ENCODE data around the gene PHPT1.
"Not testable (repeated sequence)": the region's sequence is repeated elsewhere in the genome, so short reads cannot be mapped to it uniquely, and the experiment has no call there.

PHPT1 gene

DNA sequence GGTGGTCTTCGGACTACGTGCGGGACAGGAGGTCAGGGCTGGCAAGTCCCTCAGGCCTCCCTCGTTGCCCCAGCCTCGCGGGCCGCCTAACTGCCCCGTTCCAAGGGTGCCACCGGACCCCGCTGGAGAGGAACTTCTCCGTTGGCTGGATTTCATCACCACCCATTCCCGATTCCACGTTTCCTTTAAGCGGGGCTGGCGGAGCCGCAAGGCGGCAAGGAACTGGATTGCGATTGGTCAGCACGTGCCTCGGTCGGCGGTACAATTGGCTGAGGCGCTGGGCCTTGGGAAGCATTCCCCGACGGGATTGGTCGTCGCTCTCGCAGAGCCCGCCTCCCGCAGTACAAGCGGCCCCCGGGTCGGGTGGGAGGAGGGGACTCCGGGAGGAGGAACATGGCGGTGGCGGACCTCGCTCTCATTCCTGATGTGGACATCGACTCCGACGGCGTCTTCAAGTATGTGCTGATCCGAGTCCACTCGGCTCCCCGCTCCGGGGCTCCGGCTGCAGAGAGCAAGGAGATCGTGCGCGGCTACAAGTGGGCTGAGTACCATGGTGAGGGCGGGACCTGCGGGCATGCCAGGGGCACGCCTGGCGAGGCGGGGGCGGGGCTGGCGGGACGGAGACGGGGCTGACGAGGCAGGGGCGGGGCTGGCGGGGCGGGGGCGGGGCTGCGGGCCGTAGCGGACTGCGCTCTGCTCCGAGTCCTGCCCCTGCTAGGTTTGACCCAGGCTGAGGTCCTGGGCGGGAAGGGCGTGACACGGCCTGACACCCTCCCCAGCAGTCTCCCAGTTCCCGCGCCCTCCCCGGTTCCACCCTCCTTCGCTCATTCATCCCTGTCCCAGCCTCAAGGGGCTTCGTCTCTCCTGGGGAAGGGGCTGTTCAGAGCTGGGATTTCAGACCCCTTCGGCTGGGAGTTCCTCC is at the start of gene PHPT1:
Gene PHPT1 (plus strand): TSS at position 372 of the 922 bp plus-strand sequence. CDS start 22 bp downstream, at position 394.
- TF ChIP-seq, protein P1, sequence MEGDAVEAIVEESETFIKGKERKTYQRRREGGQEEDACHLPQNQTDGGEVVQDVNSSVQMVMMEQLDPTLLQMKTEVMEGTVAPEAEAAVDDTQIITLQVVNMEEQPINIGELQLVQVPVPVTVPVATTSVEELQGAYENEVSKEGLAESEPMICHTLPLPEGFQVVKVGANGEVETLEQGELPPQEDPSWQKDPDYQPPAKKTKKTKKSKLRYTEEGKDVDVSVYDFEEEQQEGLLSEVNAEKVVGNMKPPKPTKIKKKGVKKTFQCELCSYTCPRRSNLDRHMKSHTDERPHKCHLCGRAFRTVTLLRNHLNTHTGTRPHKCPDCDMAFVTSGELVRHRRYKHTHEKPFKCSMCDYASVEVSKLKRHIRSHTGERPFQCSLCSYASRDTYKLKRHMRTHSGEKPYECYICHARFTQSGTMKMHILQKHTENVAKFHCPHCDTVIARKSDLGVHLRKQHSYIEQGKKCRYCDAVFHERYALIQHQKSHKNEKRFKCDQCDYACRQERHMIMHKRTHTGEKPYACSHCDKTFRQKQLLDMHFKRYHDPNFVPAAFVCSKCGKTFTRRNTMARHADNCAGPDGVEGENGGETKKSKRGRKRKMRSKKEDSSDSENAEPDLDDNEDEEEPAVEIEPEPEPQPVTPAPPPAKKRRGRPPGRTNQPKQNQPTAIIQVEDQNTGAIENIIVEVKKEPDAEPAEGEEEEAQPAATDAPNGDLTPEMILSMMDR (conservative IDR thresholded peaks at IDR 0.05; ENCODE audit: low read length), result no peak
- H3K4me3 ChIP-seq (ENCODE audit: low read length), result peak within 1 kb of the TSS; percentile 99
- DNase-seq (ENCODE audit: low read depth), result peak; percentile 99

DNA sequence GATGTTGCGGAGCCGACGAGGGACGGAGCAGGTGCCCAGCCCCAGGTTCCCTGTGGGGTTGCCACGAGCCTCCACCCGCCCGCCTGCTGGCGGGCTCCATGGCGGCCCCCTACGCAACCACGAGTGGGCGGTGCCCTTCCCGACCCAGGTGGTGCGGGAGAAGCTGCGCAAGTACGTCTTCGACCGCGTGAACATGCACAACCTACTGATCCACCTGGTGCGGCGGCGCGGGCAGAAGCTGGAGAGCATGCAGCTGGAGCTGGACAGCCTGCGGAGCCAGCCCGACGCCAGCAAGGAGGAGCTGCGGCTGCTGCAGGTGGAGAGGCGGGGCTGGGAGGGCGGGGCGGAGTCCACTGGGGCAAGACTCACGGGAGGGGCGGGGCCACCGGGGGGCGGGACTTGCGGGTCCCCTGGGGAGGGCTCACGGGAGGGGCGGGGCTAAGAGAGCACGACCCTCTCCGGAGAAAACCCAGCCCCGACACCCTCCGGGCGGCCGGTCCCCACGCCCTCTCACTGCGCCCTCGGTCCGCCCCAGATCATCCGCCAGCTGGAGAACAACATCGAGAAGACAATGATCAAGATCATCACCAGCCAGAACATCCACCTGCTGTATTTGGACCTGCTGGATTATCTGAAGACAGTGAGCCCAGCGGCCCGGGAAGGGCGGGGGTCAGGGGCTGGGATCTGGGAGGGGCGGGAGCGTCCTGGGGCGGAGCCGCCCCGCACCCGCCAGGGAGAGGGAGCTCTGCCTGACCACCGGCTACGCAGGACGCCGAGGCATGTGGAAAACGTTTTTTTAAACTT is 49.2 kb upstream of the PHPT1 start:
- TF ChIP-seq, protein P1 (conservative IDR thresholded peaks at IDR 0.05; ENCODE audit: low read length), result no peak
- H3K4me3 ChIP-seq (ENCODE audit: low read length), result no peak overlapping the region
- DNase-seq (ENCODE audit: low read depth), result no peak

DNA sequence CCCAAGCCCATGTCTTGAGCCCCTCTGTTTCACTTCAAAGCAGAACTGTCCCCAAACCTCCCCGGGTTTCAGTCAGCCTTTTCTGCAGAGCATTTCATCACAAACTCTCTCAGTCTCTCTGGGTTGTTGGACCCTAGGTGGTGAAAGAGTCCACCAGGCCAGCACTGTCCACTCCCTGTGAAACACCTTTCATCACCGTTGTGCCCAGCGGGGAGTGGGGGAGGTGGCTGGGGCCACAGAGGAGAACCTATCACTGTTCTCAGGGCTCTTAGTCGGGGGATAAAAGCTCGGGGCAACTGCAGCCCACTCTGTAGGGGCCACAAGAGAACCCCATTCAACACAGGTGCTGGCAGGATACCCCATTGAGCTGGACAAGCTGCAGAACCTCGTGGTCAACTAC is 46.9 kb upstream of the PHPT1 start:
- H3K4me3 ChIP-seq (ENCODE audit: low read length), result no peak overlapping the region
- DNase-seq (ENCODE audit: low read depth), result no peak
- TF ChIP-seq, protein P1 (conservative IDR thresholded peaks at IDR 0.05; ENCODE audit: low read length), result no peak

DNA sequence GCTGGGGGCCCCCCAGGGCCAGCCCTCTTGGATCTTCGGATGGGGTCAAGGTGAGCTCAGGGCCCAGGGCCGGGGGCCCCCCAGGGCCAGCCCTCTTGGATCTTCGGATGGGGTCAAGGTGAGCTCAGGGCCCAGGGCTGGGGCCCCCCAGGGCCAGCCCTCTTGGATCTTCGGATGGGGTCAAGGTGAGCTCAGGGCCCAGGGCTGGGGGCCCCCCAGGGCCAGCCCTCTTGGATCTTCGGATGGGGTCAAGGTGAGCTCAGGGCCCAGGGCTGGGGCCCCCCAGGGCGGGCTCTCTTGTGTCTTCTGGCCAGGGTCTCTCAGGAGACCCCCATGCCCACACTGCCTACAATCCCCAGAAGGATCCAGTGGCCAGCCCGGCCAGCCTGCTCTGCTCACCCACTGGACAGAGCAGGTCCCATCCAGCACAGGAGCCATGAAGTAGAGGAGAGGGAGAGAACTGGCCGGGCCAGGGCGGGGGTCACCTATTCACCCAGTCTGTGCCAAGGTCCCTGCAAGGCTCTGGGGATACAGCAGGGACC is 46.1 kb upstream of the PHPT1 start:
- not testable (repeated sequence) for DNase-seq (ENCODE audit: low read depth); H3K4me3 ChIP-seq (ENCODE audit: low read length)

DNA sequence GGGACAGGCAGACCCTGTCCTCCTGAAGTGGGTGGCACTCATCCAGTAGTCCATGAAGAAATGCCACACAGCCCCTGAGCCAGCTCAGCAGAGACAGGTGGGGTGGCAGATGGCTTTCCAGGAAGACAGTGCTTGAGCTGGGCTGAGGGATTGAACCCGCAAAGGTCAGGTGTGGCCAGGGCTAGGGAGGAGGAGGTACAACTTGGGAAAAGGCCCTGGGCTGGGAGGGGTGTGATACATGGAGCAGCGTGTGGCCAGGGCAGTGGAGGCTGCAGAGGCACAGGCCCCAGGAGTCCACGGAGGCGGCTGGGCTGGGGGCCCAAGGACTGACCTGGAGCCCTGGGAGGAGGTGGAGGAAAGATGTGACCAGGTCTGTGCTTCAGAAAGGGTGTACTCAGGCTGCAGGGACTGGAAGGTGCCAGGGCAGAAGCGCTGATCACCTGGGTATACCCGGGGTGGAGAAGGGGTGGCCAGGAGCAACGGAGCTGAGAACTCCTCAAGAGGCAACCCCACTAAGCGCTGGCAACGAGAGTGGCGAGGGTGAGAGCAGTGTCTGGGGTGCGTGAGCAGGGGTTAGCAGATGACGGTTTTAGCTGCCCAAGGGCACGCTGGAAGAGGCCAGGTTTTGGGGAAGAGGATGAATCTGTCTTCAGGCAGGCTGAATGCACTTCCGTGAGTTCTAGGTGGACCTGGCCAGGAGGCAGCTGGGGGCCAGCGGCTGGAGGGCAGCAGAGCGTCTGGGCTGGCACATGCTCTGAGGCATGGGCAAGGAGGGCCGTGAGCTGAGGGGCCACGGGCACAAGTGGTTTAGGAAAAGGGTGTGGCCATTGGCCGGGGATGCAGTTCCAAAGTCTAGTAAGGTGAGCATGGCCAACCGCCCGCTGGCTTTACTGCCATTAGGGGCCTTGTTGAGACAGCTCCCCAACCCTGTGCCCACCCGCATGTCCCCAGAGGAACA is 45.4 kb upstream of the PHPT1 start:
- DNase-seq (ENCODE audit: low read depth), result no peak
- no peak overlapping the region for H3K4me3 ChIP-seq (ENCODE audit: low read length)

DNA sequence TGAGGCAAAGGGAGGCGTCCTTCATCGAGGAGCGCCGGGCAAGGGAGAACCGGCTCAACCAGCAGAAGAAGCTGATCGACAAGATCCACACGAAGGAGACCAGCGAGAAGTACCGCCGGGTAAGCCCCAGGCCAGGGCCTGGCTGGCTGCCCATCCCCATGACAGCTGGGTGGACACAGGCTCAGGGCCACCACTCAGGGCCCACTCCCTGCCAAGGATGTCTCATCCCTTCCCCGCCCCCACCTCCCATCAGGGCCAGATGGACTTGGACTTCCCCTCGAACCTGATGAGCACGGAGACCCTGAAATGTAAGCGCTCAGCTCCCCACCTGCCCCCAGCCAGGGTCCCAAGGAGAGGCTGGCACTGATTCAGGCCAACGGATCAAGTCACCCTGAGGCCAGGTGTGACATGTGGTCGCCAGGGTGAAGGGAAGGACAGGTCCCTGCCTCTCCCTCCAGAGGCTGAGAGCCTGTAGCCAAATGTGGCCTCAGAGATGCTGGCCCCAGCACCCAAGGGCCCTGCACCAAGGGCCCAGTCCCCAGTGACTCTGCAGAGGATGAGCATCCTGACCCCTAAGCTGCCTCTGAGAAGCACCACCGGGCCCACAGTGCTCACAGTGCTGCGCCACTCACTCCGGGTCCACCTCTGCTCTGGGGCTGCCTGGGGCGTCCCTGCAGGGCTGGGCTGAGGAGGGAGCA is 44.6 kb upstream of the PHPT1 start:
- TF ChIP-seq, protein P1 (conservative IDR thresholded peaks at IDR 0.05; ENCODE audit: low read length), result no peak
- H3K4me3 ChIP-seq (ENCODE audit: low read length), result no peak overlapping the region
- DNase-seq (ENCODE audit: low read depth), result no peak

More for the DNA sequence above, 45.4 kb upstream of the PHPT1 start:
- TF ChIP-seq, protein P1 (conservative IDR thresholded peaks at IDR 0.05; ENCODE audit: low read length), result no peak
